Measurements from ENCODE around the gene TMEM250. TPM values are rescaled to one million over a fixed set of nuclear protein-coding genes. Genes with fewer than 3 reads are reported as not detected.

The TMEM250 gene
- total RNA-seq, 1 donor from 2014 or later = 33.6 TPM

DNA sequence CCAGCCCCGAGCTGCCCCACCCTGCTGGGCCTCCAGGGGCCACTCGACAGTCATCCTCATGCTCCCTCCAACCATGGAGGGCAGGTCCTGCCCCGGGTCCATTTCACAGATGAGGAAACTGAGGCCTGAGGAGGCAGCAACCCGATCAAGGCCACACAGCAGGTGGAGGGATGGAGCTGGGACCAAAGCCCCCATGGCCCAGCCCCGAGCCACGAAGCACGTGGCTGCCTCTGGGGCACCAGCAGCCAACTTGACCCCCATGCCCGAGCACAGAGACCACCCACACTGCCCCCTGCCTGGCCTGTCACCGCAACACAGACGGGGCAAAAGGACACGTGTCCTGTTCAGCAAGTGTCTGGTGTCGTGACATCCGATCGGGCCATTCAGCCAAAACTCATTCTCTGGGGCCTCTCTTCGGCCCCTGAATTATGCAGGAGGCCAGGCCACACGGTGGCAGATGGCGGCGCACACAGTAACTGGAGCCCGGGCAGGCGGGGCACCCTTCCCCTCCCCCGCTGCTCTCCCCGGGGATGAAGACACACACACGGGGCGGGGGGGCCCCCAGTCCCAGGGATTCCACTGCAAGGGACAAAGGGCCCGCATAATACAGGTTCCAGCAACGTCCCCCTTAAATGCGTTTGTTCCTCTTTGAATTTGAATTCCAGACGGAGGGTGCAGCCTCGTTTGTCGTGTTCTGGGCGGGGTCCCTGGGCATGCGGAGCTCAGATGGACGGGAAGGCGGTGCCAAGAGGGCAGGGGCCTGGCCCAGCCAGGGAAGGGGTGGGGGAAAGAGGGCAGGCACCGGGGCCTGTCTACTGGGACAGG is 29.4 kb upstream of the TMEM250 start:
- no peaks in the 10 kb centered on the region for H3K4me1 Mint-ChIP-seq (ENCODE audit: unreplicated experiment)
- H3K36me3 Mint-ChIP-seq (ENCODE audit: low read depth, unreplicated experiment) = no peaks in the 10 kb centered on the region
- no peak overlapping the region for H3K27ac Mint-ChIP-seq (ENCODE audit: unreplicated experiment)
- no peaks in the 10 kb centered on the region for H3K9me3 Mint-ChIP-seq (ENCODE audit: unreplicated experiment)
- TF ChIP-seq, protein P1, sequence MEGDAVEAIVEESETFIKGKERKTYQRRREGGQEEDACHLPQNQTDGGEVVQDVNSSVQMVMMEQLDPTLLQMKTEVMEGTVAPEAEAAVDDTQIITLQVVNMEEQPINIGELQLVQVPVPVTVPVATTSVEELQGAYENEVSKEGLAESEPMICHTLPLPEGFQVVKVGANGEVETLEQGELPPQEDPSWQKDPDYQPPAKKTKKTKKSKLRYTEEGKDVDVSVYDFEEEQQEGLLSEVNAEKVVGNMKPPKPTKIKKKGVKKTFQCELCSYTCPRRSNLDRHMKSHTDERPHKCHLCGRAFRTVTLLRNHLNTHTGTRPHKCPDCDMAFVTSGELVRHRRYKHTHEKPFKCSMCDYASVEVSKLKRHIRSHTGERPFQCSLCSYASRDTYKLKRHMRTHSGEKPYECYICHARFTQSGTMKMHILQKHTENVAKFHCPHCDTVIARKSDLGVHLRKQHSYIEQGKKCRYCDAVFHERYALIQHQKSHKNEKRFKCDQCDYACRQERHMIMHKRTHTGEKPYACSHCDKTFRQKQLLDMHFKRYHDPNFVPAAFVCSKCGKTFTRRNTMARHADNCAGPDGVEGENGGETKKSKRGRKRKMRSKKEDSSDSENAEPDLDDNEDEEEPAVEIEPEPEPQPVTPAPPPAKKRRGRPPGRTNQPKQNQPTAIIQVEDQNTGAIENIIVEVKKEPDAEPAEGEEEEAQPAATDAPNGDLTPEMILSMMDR (IDR thresholded peaks at IDR 0.05; ENCODE audit: unreplicated experiment) = no peak
- DNase-seq (ENCODE audit: low spot score) = no peak
- H3K27me3 Mint-ChIP-seq (ENCODE audit: unreplicated experiment) = no peaks in the 10 kb centered on the region
- H3K4me3 Mint-ChIP-seq (ENCODE audit: unreplicated experiment) = no peak overlapping the region

DNA sequence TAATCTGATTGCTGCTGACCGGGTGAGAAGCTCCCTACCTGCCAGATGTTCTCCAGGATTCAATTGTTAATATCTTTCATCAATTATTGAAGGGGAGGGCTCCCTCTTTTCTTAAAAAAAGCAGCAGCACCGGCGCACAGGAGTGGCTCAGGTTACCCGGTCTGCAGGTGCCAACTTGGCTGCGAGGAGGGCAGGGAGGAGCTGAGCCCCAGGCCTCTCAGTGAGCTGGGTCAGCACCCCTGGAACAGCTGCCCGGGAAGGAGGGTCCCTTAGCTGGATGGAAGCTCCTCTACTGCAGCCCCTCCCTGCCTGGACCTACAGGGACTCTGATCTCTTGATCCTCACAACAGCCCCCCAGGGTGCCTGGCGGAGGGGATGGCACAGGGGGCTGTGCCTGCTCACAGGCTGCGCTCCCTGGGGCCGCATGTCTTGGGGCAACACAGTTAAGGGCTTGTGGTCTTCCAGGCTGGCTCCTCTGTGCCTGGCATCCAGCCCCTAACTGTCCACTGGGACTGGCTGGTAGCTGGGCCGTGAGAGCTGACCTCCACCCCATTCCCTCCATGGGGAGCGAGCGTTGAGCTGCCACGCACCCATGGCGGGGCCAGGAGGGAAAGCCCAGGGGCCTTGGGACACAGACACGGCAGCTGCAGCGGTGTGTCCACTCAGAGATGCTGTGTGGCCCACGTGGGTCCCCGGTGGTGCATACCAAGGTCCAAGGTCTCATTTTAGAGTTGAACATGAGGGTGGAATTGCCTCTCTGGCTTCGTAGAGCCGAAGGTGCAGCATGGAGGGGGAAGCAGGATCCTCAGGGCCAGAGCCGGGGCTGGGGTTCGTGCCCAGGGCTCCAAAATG is 28.6 kb upstream of the TMEM250 start:
- no peaks in the 10 kb centered on the region for H3K36me3 Mint-ChIP-seq (ENCODE audit: low read depth, unreplicated experiment)
- TF ChIP-seq, protein P1 (IDR thresholded peaks at IDR 0.05; ENCODE audit: unreplicated experiment) = no peak
- no peak overlapping the region for H3K4me3 Mint-ChIP-seq (ENCODE audit: unreplicated experiment)
- no peaks in the 10 kb centered on the region for H3K9me3 Mint-ChIP-seq (ENCODE audit: unreplicated experiment)
- H3K27me3 Mint-ChIP-seq (ENCODE audit: unreplicated experiment) = no peaks in the 10 kb centered on the region
- no peaks in the 10 kb centered on the region for H3K4me1 Mint-ChIP-seq (ENCODE audit: unreplicated experiment)
- no peak overlapping the region for H3K27ac Mint-ChIP-seq (ENCODE audit: unreplicated experiment)
- no peak for DNase-seq (ENCODE audit: low spot score)

DNA sequence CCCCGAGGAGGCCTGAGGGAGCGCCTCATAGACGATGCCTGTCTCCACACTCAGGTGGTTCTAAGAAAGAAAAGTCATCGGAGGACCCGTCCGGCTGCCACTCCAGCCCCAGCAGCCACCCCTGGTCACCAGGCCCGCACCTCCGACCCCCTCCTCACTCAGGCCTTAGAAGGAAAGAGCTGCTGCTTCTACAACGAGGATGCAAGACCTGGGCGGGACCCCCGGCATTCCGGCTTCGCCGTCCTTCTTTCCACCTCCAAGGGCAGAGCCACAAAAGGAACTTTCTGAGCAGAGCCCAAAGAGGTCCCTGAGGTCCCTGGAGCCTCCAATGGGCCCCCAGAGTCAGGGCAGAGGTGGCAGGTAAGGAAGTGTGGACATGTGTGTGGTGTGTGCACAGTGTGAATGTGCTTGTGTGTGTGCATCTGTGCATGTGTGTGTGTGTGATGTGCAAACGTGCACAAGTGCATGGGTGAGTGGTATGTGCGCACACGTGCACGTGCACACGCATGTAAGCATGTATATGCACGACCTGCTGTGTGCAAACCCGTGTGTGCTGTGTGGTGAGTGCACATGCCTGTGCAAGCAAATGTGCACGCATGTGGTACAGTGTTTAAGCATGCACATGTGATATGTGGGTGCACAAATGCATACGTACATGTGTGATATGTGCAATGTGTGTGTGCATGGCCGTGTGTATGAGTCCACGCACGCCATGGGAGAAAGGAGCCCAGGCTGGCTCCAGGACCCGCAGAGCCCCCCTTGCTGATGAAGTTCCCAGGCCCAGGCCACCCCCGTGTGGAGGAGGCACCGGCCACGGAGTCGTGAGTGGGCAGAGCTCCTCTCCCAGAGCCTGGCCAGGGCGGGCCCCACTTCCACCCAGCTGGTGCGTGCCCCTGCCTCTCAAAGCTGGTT is 27.7 kb upstream of the TMEM250 start:
- no peaks in the 10 kb centered on the region for H3K4me1 Mint-ChIP-seq (ENCODE audit: unreplicated experiment)
- H3K27ac Mint-ChIP-seq (ENCODE audit: unreplicated experiment) = no peak overlapping the region

DNA sequence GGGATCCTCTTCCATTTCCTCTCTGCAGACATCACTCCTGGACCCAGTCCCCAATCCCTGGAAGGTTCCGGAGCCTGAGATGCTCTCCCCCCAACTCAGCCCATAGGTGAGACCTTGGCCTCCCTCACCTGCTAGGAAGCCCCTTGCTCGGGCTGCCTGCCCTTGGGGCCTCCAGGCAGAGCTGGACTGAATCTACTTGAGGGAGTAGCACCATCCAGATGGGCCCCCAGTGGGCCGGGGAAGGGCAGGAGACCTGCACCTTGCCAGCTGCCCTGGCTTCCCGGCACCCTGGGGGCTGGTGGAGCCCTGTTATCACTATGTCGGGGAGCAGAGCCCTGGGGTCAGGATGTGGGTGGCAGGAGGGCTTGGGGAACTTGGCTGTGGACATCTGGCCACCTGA is 26.9 kb upstream of the TMEM250 start:
- H3K27ac Mint-ChIP-seq (ENCODE audit: unreplicated experiment) = no peak overlapping the region
- no peaks in the 10 kb centered on the region for H3K9me3 Mint-ChIP-seq (ENCODE audit: unreplicated experiment)
- no peaks in the 10 kb centered on the region for H3K4me1 Mint-ChIP-seq (ENCODE audit: unreplicated experiment)
- H3K27me3 Mint-ChIP-seq (ENCODE audit: unreplicated experiment) = no peaks in the 10 kb centered on the region
- no peak for DNase-seq (ENCODE audit: low spot score)
- H3K36me3 Mint-ChIP-seq (ENCODE audit: low read depth, unreplicated experiment) = no peaks in the 10 kb centered on the region
- TF ChIP-seq, protein P1 (IDR thresholded peaks at IDR 0.05; ENCODE audit: unreplicated experiment) = no peak
- H3K4me3 Mint-ChIP-seq (ENCODE audit: unreplicated experiment) = no peak overlapping the region

More for the DNA sequence above, 27.7 kb upstream of the TMEM250 start:
- TF ChIP-seq, protein P1 (IDR thresholded peaks at IDR 0.05; ENCODE audit: unreplicated experiment) = no peak
- Mint-ChIP-seq H3K36me3 (ENCODE audit: low read depth, unreplicated experiment) (no peaks in the 10 kb centered on the region), H3K9me3 (ENCODE audit: unreplicated experiment) (no peaks in the 10 kb centered on the region), H3K4me3 (ENCODE audit: unreplicated experiment) (no peak overlapping the region), H3K27me3 (ENCODE audit: unreplicated experiment) (no peaks in the 10 kb centered on the region)
- DNase-seq (ENCODE audit: low spot score) = no peak
